Measurements from ENCODE around the gene APOBEC3B. TPM values are rescaled to one million over a fixed set of nuclear protein-coding genes. Genes with fewer than 3 reads are reported as not detected.

The APOBEC3B gene
- polyA plus RNA-seq, 1 donor from 2014 or later: not detected

GRCh38 chr22:38950527-38951295, 31.4 kb upstream of the APOBEC3B start:
- Histone ChIP-seq H3K27me3 (ENCODE audit: insufficient read depth, low read depth, low read length) (no peaks in the 10 kb centered on the region), H3K36me3 (ENCODE audit: insufficient read depth, low read length) (no peaks in the 10 kb centered on the region), H3K9ac (ENCODE audit: low read length) (no peak overlapping the region), H2AFZ (ENCODE audit: low read depth, low read length) (no peak overlapping the region), H3K9me3 (ENCODE audit: low read length) (no peaks in the 10 kb centered on the region), H3K27ac (ENCODE audit: low read length) (no peak overlapping the region), H3K4me2 (ENCODE audit: low read length) (no peak overlapping the region), H4K20me1 (ENCODE audit: insufficient read depth) (no peaks in the 10 kb centered on the region), H3K9me2 (ENCODE audit: insufficient read depth, low read length) (no peaks in the 10 kb centered on the region), H3F3A (ENCODE audit: insufficient read depth, low read length, poor library complexity, severe bottlenecking) (no peaks in the 10 kb centered on the region), H3K4me3 (ENCODE audit: low read length) (no peak overlapping the region), H3K79me2 (replicated peaks; ENCODE audit: insufficient read depth, low read length) (no peaks in the 10 kb centered on the region)
- no peak for TF ChIP-seq CTCF (IDR thresholded peaks at IDR 0.05; ENCODE audit: poor library complexity, severe bottlenecking)
- no peak for TF ChIP-seq EP300 (conservative IDR thresholded peaks at IDR 0.05; ENCODE audit: poor library complexity, severe bottlenecking)
- no peak for TF ChIP-seq TAF1 (IDR thresholded peaks at IDR 0.05; ENCODE audit: low read depth)
- TF ChIP-seq MXI1 (conservative IDR thresholded peaks at IDR 0.05; ENCODE audit: poor library complexity, severe bottlenecking): no peak
- TF ChIP-seq REST (IDR thresholded peaks at IDR 0.05; ENCODE audit: borderline replicate concordance): no peak
- no peak for TF ChIP-seq SMC3 (conservative IDR thresholded peaks at IDR 0.05; ENCODE audit: poor library complexity)
- no peak for TF ChIP-seq POLR2AphosphoS5 (IDR thresholded peaks at IDR 0.05)
- no peak for TF ChIP-seq EZH2 (IDR thresholded peaks at IDR 0.05; ENCODE audit: borderline replicate concordance, insufficient read depth, low read length, poor library complexity, severe bottlenecking)
- no peak for TF ChIP-seq RAD21 (conservative IDR thresholded peaks at IDR 0.05)

- no peaks in the 10 kb centered on the region for H3K9me2 ChIP-seq (ENCODE audit: insufficient read depth, low read length)
- H3K4me2 ChIP-seq (ENCODE audit: low read length): no peak overlapping the region
- H3K27me3 ChIP-seq (ENCODE audit: insufficient read depth, low read depth, low read length): no peaks in the 10 kb centered on the region
- no peaks in the 10 kb centered on the region for H3K9me3 ChIP-seq (ENCODE audit: low read length)
- no peak overlapping the region for H3K27ac ChIP-seq (ENCODE audit: low read length)
- H2AFZ ChIP-seq (ENCODE audit: low read depth, low read length): no peak overlapping the region
- no peak overlapping the region for H3K4me3 ChIP-seq (ENCODE audit: low read length)
- H3F3A ChIP-seq (ENCODE audit: insufficient read depth, low read length, poor library complexity, severe bottlenecking): no peaks in the 10 kb centered on the region
- no peaks in the 10 kb centered on the region for H4K20me1 ChIP-seq (ENCODE audit: insufficient read depth)
- no peak for TF ChIP-seq TAF1 (IDR thresholded peaks at IDR 0.05; ENCODE audit: low read depth)
- no peak for TF ChIP-seq EZH2 (IDR thresholded peaks at IDR 0.05; ENCODE audit: borderline replicate concordance, insufficient read depth, low read length, poor library complexity, severe bottlenecking)
- TF ChIP-seq CTCF (IDR thresholded peaks at IDR 0.05; ENCODE audit: poor library complexity, severe bottlenecking): no peak
- no peak for TF ChIP-seq RAD21 (conservative IDR thresholded peaks at IDR 0.05)
- TF ChIP-seq POLR2AphosphoS5 (IDR thresholded peaks at IDR 0.05): no peak
- TF ChIP-seq SMC3 (conservative IDR thresholded peaks at IDR 0.05; ENCODE audit: poor library complexity): no peak
- no peak for TF ChIP-seq REST (IDR thresholded peaks at IDR 0.05; ENCODE audit: borderline replicate concordance)
- no peak for TF ChIP-seq MXI1 (conservative IDR thresholded peaks at IDR 0.05; ENCODE audit: poor library complexity, severe bottlenecking)
- no peak for TF ChIP-seq EP300 (conservative IDR thresholded peaks at IDR 0.05; ENCODE audit: poor library complexity, severe bottlenecking)
- H3K79me2 ChIP-seq (replicated peaks; ENCODE audit: insufficient read depth, low read length): no peaks in the 10 kb centered on the region
- no peak overlapping the region for H3K9ac ChIP-seq (ENCODE audit: low read length)
- no peaks in the 10 kb centered on the region for H3K36me3 ChIP-seq (ENCODE audit: insufficient read depth, low read length)
Measured at GRCh38 chr22:38951734-38952133, 30.4 kb upstream of the APOBEC3B start.

Measured in neural cell (in vitro differentiated cells).